BJ (cell line): Measurements from ENCODE around the gene EMP3. TPM values are rescaled to one million over a fixed set of nuclear protein-coding genes. Genes with fewer than 3 reads are reported as not detected.

Experiments
- polyA plus RNA-seq: library from polyadenylated mRNA; depleted of rRNA; stranded (reverse); fragments of >200 nt; gene quantifications from 2 replicates; pipeline ENCODE4 v1.2.3, GENCODE V29; 2011; rRNA removed

The EMP3 gene
- polyA plus RNA-seq, 1 experiment = 472 TPM

Other genes with a start within 250 kb of the EMP3 start
- 7.2 and 11.3 TPM in 2 replicates for gene PLA2G4C, start 214.7 kb upstream of the EMP3 start, polyA plus RNA-seq
- 11.5 and 19.5 TPM in 2 replicates for gene LIG1, start 155.2 kb upstream of the EMP3 start, polyA plus RNA-seq
- gene ZSWIM9, start 154.9 kb upstream of the EMP3 start, polyA plus RNA-seq = 0.61 and 0.75 TPM in 2 replicates
- 15.0 and 16.1 TPM in 2 replicates for gene CARD8, start 69.6 kb upstream of the EMP3 start, polyA plus RNA-seq
- 0.07 and 0.13 TPM in 2 replicates for gene ZNF114, start 55.5 kb upstream of the EMP3 start, polyA plus RNA-seq
- gene TMEM143, start 38.4 kb downstream of the EMP3 start, polyA plus RNA-seq = 5.7 and 9.9 TPM in 2 replicates
- not detected in 2 replicates for gene SYNGR4, start 38.8 kb downstream of the EMP3 start, polyA plus RNA-seq
- 237 and 273 TPM in 2 replicates for gene KDELR1, start 66.0 kb downstream of the EMP3 start, polyA plus RNA-seq
- gene GRIN2D, start 68.1 kb downstream of the EMP3 start, polyA plus RNA-seq = 0.36 and 0.64 TPM in 2 replicates
- gene GRWD1, start 120.4 kb downstream of the EMP3 start, polyA plus RNA-seq = 13.9 and 20.0 TPM in 2 replicates
- 0.31 and 0.34 TPM in 2 replicates for gene KCNJ14, start 130.0 kb downstream of the EMP3 start, polyA plus RNA-seq
- gene CYTH2, start 143.8 kb downstream of the EMP3 start, polyA plus RNA-seq = 40.5 and 65.8 TPM in 2 replicates
- 0.04 TPM in 1 of 2 replicates, not detected in the other for gene LMTK3, start 186.3 kb downstream of the EMP3 start, polyA plus RNA-seq
- 0.25 TPM in 1 of 2 replicates, not detected in the other for gene SULT2B1, start 226.6 kb downstream of the EMP3 start, polyA plus RNA-seq